Neural progenitor cell (in vitro differentiated cells): ENCODE data around the gene PLCB1.

Experiments used
- EZH2 ChIP-seq: fragments of 200-600 bp; sonication (generic); IDR thresholded peaks from 2 replicates; pipeline ENCODE4 v1.6.1; 2017; ENCODE audit warnings: antibody characterized with exemption, mild to moderate bottlenecking, moderate library complexity
- EZH2phosphoT487 ChIP-seq: fragments of 200-600 bp; sonication (generic); IDR thresholded peaks from 2 replicates; pipeline ENCODE4 v1.6.1; 2017; ENCODE audit warnings: antibody characterized with exemption
- TF ChIP-seq, protein P1 (sequence below): fragments of 200-600 bp; sonication (generic); IDR thresholded peaks from 2 replicates; pipeline ENCODE4 v1.5.1; 2017; ENCODE audit warnings: antibody characterized with exemption, mild to moderate bottlenecking

- no peak for TF ChIP-seq EZH2
- TF ChIP-seq, protein P1, sequence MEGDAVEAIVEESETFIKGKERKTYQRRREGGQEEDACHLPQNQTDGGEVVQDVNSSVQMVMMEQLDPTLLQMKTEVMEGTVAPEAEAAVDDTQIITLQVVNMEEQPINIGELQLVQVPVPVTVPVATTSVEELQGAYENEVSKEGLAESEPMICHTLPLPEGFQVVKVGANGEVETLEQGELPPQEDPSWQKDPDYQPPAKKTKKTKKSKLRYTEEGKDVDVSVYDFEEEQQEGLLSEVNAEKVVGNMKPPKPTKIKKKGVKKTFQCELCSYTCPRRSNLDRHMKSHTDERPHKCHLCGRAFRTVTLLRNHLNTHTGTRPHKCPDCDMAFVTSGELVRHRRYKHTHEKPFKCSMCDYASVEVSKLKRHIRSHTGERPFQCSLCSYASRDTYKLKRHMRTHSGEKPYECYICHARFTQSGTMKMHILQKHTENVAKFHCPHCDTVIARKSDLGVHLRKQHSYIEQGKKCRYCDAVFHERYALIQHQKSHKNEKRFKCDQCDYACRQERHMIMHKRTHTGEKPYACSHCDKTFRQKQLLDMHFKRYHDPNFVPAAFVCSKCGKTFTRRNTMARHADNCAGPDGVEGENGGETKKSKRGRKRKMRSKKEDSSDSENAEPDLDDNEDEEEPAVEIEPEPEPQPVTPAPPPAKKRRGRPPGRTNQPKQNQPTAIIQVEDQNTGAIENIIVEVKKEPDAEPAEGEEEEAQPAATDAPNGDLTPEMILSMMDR = no peak
- TF ChIP-seq EZH2phosphoT487 = no peak
Observed at GRCh38 chr20:8393381-8393780, 261.3 kb downstream of the PLCB1 start.
